PC-9 (cell line): ENCODE data around the gene HAGHL.

Experiments
- CTCF ChIP-seq: fragments of 200-600 bp; sonication (generic); conservative IDR thresholded peaks from 2 replicates; pipeline ENCODE4 v1.6.1; 2017; ENCODE audit warnings: mixed run types, antibody characterized with exemption, mild to moderate bottlenecking, moderate library complexity
- EZH2 ChIP-seq: fragments of 200-600 bp; sonication (generic); IDR thresholded peaks from 2 replicates; pipeline ENCODE4 v1.8.0; 2017; ENCODE audit warnings: antibody characterized with exemption, low read depth

DNA sequence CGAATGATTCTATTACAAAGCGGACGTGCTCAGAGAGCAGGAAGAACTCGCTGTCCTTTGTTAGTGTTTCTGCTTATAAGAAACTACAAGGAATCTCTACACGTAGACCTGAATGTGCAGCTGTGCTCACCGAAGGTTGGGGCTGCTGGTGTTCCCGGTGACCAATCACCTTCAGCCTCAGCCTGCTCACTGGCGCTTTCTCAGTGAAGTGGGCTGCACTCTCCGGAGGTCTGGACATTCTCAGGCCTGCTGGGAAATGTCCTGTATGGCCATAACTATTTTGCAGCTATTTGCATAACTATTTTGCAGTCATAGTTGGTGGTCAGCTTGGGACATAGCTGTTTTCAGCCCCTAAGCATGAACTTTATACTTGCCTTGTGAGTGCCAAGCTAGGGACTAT lies 23.6 kb downstream of the HAGHL start:
- TF ChIP-seq CTCF: no peak
- TF ChIP-seq EZH2: no peak
